Endothelial cell of umbilical vein (primary cell): Measurements from ENCODE around the gene AGGF1. TPM values are rescaled to one million over a fixed set of nuclear protein-coding genes. Genes with fewer than 3 reads are reported as not detected.

Experiments used
- BruUV-seq: library from RNA; stranded (reverse); fragments of 400-500 nt; replicated peaks from 2 replicates; lab custom pipeline; 2021; lab: Mats Ljungman, UMichigan
- CTCF ChIA-PET: fragments of 300-600, 350-600 bp; sonication (Branson Sonifier 250); formaldehyde crosslinking; loops from one replicate; lab custom pipeline; 2021; ENCODE audit warnings: antibody characterized with exemption, inconsistent platforms; lab: Charles Lee
- POLR2A ChIA-PET: fragments of 300-600, 350-600 bp; sonication (Branson Sonifier 250); formaldehyde crosslinking; loops from one replicate; lab custom pipeline; 2021; ENCODE audit warnings: antibody characterized with exemption, inconsistent platforms; lab: Charles Lee
- DNase-seq: peaks from one replicate; pipeline ENCODE4 v3.0.0-alpha.2; 2011; ENCODE audit warnings: low read depth, low spot score
- FAIRE-seq: peaks from 2 replicates; lab custom pipeline; 2011; peaks lifted over from hg19 to GRCh38; lab: Jason Lieb, UNC
- H2AFZ ChIP-seq: 2 replicates; pipeline ENCODE4 v1.6.0; 2012; ENCODE audit warnings: low read depth, low read length, control low read depth, inconsistent platforms
- H3K27ac ChIP-seq: 2 replicates; pipeline ENCODE4 v1.5.1; 2011; ENCODE audit warnings: low read depth, mild to moderate bottlenecking, control low read depth, low read length, moderate library complexity; ENCODE audit not compliant: insufficient read depth
- H3K27me3 ChIP-seq, 2 experiments: 2 replicates each; pipeline versions ENCODE4 v1.6.0 to v1.6.1; 2011; ENCODE audit warnings: low read length in 2 of 2, mixed read lengths in 1 of 2; ENCODE audit not compliant: control insufficient read depth in 2 of 2, insufficient read depth in 2 of 2
- H3K36me3 ChIP-seq, 2 experiments: 2 replicates in 1 of 2; 3 replicates in 1 of 2; pipeline ENCODE4 v1.5.1; 2011; ENCODE audit warnings: low read length in 2 of 2, mild to moderate bottlenecking in 1 of 2, moderate library complexity in 1 of 2; ENCODE audit not compliant: control insufficient read depth in 2 of 2, insufficient read depth in 2 of 2; ENCODE audit errors: extremely low read depth in 1 of 2
- H3K4me1 ChIP-seq: 3 replicates; pipeline ENCODE4 v1.5.1; 2011; ENCODE audit warnings: mild to moderate bottlenecking, low read length; ENCODE audit not compliant: control insufficient read depth, insufficient read depth; ENCODE audit errors: extremely low read depth
- H3K4me2 ChIP-seq: 2 replicates; pipeline ENCODE4 v1.6.1; 2011; ENCODE audit warnings: low read length, control low read depth, mixed read lengths; ENCODE audit not compliant: insufficient read depth
- H3K4me3 ChIP-seq, 3 experiments: fragments of 200-600 bp in 1 of 3; sonication (generic), shearing (Covaris generic) in 1 of 3; replicated peaks in 1 of 3; 2 replicates each; pipeline ENCODE4 v1.5.1; 2011 to 2016; ENCODE audit warnings: control low read depth in 3 of 3, low read length in 3 of 3, mild to moderate bottlenecking in 2 of 3, inconsistent platforms in 1 of 3, low read depth in 1 of 3, moderate library complexity in 1 of 3; ENCODE audit not compliant: insufficient read depth in 1 of 3
- H3K79me2 ChIP-seq: 2 replicates; pipeline ENCODE4 v1.6.0; 2012; ENCODE audit warnings: low read length, inconsistent platforms; ENCODE audit not compliant: control insufficient read depth, insufficient read depth
- H3K9ac ChIP-seq: replicated peaks from 2 replicates; pipeline ENCODE3; 2011; ENCODE audit warnings: low read length, control low read depth; ENCODE audit not compliant: insufficient read depth; ENCODE audit errors: extremely low read depth
- H3K9me1 ChIP-seq: replicated peaks from 3 replicates; pipeline ENCODE4 v1.6.0; 2011; ENCODE audit warnings: mild to moderate bottlenecking, low read length; ENCODE audit not compliant: control insufficient read depth, insufficient read depth; ENCODE audit errors: extremely low read depth
- H3K9me3 ChIP-seq: replicated peaks from 2 replicates; pipeline ENCODE4 v1.5.1; 2012; ENCODE audit warnings: low read length, inconsistent platforms; ENCODE audit not compliant: control insufficient read depth, insufficient read depth
- H4K20me1 ChIP-seq: replicated peaks from 2 replicates; pipeline ENCODE3; 2011; ENCODE audit warnings: mild to moderate bottlenecking, low read length; ENCODE audit not compliant: control insufficient read depth, insufficient read depth; ENCODE audit errors: extremely low read depth
- EZH2 ChIP-seq: IDR thresholded peaks from 2 replicates; pipeline ENCODE4 v1.6.1; 2012; ENCODE audit warnings: borderline replicate concordance, low read depth, mild to moderate bottlenecking, moderate library complexity, low read length, inconsistent platforms; ENCODE audit not compliant: severe bottlenecking
- FOS ChIP-seq: IDR thresholded peaks from 2 replicates; pipeline ENCODE4 v1.6.1; 2011; ENCODE audit warnings: mild to moderate bottlenecking, low read length, moderate library complexity, borderline replicate concordance; ENCODE audit not compliant: insufficient read depth
- GATA2 ChIP-seq: IDR thresholded peaks from 2 replicates; pipeline ENCODE4 v1.7.0; 2011; ENCODE audit warnings: low read depth, mild to moderate bottlenecking, moderate library complexity, mixed read lengths, low read length; ENCODE audit not compliant: insufficient read length, insufficient read depth
- JUN ChIP-seq: IDR thresholded peaks from 2 replicates; pipeline ENCODE4 v1.6.1; 2011; ENCODE audit warnings: borderline replicate concordance, low read depth; ENCODE audit not compliant: insufficient read length, insufficient read depth
- MYC ChIP-seq: IDR thresholded peaks from one replicate; pipeline ENCODE4 v1.6.1; 2011; ENCODE audit warnings: mild to moderate bottlenecking, low read depth, low read length
- POLR2A ChIP-seq: IDR thresholded peaks from 2 replicates; pipeline ENCODE4 v1.6.1; 2012; ENCODE audit warnings: low read depth, mild to moderate bottlenecking, control low read depth, low read length
- POLR2AphosphoS5 ChIP-seq: IDR thresholded peaks from 2 replicates; pipeline ENCODE4 v1.6.1; 2012; ENCODE audit warnings: low read depth, mild to moderate bottlenecking, control low read depth, low read length, moderate library complexity; ENCODE audit not compliant: insufficient read depth
- dilution Hi-C: fragments of 300-500 bp; cut with MboI; formaldehyde crosslinking; loops from one replicate; pipeline ENCODE4 v1.15.0; 2019; ENCODE audit warnings: low sequenced_read_pairs; ENCODE audit not compliant: extremely low pct_ligation_motif_present
- intact Hi-C: fragments of 100-400 bp; cut with micrococcal nuclease; formaldehyde crosslinking; loops from one replicate; pipeline ENCODE4 v1.10.0; 2022
- polyA plus RNA-seq, 4 experiments: library from polyadenylated mRNA; depleted of rRNA in 3 of 4; stranded (reverse) in 3 of 4; unstranded in 1 of 4; fragments of >200 nt; gene quantifications; 2 replicates each; pipeline versions ENCODE4 v1.2.1 to v1.2.3, GENCODE V29; 2011 to 2012; ENCODE audit warnings: missing spikeins in 1 of 4
- total RNA-seq: library from RNA; stranded (reverse); gene quantifications from 2 replicates; pipeline ENCODE4 v1.2.3, GENCODE V29; 2021
- TF ChIP-seq, protein P1 (sequence below): IDR thresholded peaks from 2 replicates; pipeline ENCODE4 v1.6.1; 2011; ENCODE audit not compliant: insufficient read depth, insufficient read length
- TF ChIP-seq, protein P2 (sequence below), 2 donors: IDR thresholded peaks; 1 replicate in 1 of 2; 2 replicates in 1 of 2; pipeline ENCODE4 v1.5.1; 2011; ENCODE audit warnings: low read length in 2 of 2, mild to moderate bottlenecking in 2 of 2, moderate library complexity in 2 of 2, control low read depth in 1 of 2, inconsistent platforms in 1 of 2, low read depth in 1 of 2; ENCODE audit not compliant: insufficient read depth in 1 of 2; ENCODE audit errors: extremely low read depth in 1 of 2

The AGGF1 gene
- total and polyA plus RNA-seq, 2 donors (not counting 3 experiments of a cell fraction or from before 2014, with no cell fraction given) = 6.7 to 19.9 TPM

DNA sequence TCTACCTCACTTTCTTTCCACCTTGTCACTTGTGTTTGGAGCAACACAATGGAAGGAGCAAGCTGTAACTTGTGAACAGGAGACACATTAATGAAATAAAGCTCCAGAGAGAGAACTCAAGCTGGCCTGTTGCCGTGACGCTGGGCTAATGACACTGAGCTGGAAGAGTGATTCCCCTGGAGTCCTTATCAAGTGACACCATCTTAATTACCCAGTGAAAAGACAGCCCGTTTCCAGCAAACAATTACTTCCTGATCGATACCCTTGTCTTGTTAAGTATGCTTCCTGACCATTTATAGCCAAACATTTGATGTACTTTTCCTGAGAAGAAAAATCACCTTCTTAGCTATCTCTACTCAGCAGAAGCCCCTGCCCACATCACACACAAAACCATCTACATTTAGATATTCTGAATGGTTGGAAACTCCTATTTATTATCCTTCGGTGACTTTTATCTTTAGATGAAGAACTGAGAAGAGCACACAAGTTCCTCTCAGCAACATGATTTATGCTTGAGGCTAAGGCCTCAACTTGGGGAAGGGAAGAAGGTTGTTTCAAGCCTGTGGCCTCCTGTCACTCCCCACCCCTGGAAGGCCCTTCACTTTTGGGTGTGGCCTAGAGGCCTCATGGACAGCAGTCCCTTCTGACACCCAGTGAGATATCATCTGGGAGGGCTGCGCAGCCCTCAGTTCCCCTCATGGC, 43.2 kb upstream of the AGGF1 start:
- POLR2A ChIA-PET = no interaction called here
- no TSS peak for BruUV-seq
- no peaks in the 10 kb centered on the region for H3K79me2 ChIP-seq

More for the DNA sequence above, 43.2 kb upstream of the AGGF1 start:
- CTCF ChIA-PET = no interaction called here
- Histone ChIP-seq H3K4me3 (no peak overlapping the region), H2AFZ (no peak overlapping the region), H3K4me2 (no peak overlapping the region), H3K27ac (no peak overlapping the region), H3K9me1 (no peaks in the 10 kb centered on the region), H3K9me3 (no peaks in the 10 kb centered on the region), H3K36me3 (no peaks in the 10 kb centered on the region), H3K4me1 (no peaks in the 10 kb centered on the region), H3K27me3 (no peaks in the 10 kb centered on the region), H3K9ac (no peak overlapping the region), H4K20me1 (no peaks in the 10 kb centered on the region)
- no peak for TF ChIP-seq EZH2
- TF ChIP-seq, protein P1, sequence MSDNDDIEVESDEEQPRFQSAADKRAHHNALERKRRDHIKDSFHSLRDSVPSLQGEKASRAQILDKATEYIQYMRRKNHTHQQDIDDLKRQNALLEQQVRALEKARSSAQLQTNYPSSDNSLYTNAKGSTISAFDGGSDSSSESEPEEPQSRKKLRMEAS = no peak
- TF ChIP-seq, protein P2, sequence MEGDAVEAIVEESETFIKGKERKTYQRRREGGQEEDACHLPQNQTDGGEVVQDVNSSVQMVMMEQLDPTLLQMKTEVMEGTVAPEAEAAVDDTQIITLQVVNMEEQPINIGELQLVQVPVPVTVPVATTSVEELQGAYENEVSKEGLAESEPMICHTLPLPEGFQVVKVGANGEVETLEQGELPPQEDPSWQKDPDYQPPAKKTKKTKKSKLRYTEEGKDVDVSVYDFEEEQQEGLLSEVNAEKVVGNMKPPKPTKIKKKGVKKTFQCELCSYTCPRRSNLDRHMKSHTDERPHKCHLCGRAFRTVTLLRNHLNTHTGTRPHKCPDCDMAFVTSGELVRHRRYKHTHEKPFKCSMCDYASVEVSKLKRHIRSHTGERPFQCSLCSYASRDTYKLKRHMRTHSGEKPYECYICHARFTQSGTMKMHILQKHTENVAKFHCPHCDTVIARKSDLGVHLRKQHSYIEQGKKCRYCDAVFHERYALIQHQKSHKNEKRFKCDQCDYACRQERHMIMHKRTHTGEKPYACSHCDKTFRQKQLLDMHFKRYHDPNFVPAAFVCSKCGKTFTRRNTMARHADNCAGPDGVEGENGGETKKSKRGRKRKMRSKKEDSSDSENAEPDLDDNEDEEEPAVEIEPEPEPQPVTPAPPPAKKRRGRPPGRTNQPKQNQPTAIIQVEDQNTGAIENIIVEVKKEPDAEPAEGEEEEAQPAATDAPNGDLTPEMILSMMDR (IDR thresholded peaks at IDR 0.05; ENCODE audit: extremely low read depth in 1 of 2, insufficient read depth in 1 of 2, low read depth in 1 of 2, low read length in 2 of 2) = no peak
- TF ChIP-seq FOS = no peak
- no peak for TF ChIP-seq GATA2
- TF ChIP-seq POLR2A = no peak
- no peak for TF ChIP-seq MYC
- no peak for TF ChIP-seq POLR2AphosphoS5
- TF ChIP-seq JUN = no peak
- DNase-seq (no peak), FAIRE-seq (no peak)
- dilution Hi-C loops (no loop called here), intact Hi-C loops (no loop called here)
